D341Med (cell line): ENCODE results near the gene CXCL12.

ENCODE experiments used
- DNase-seq: peaks from one replicate; pipeline ENCODE4 v3.0.0; 2012; ENCODE audit warnings: low spot score

The CXCL12 gene

DNA sequence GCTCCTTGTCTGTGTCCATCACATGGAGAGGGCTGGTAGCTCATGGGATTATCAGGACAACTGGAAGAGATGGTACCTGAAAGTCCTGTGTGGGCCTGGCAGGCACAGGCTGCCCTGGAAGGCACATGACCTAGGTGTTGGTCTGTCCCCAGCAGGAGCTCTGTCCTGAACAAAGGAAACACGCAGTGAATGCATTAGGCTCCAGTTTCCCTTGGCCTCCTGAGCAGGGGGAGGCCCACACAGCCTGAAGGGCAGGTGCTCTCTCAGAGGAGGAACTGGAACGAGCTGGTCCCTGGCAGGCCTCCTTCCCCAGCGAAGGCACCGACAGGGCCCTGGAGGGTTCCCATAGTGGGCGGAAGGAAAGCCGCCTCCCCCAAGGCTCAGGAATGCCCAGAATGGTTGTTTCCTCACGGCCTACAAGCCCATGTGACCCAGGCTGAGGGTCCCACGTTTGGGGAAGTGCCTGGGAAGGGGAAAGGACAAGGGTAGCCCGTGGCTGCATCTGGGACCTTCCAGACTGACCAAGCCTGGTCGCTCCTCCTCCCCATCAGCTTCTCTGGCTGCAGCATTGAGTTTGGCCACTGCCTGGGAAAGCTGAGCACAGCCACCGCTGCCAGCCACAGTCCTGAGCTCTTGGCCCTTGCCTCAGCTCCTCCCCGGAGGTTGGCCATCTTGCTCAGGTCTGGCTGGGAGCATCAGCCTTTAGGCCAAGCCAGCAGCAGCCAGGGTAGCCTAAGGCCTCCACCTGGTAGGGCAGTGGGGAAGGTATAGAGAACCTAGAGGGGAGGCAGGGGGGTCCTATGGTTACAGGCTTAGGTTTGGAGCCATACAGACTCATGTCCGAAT is 21.8 kb downstream of the CXCL12 start:
- no peak for DNase-seq

GRCh38 chr10:44361109-44361508 is 23.8 kb downstream of the CXCL12 start:
- DNase-seq: no peak

DNA sequence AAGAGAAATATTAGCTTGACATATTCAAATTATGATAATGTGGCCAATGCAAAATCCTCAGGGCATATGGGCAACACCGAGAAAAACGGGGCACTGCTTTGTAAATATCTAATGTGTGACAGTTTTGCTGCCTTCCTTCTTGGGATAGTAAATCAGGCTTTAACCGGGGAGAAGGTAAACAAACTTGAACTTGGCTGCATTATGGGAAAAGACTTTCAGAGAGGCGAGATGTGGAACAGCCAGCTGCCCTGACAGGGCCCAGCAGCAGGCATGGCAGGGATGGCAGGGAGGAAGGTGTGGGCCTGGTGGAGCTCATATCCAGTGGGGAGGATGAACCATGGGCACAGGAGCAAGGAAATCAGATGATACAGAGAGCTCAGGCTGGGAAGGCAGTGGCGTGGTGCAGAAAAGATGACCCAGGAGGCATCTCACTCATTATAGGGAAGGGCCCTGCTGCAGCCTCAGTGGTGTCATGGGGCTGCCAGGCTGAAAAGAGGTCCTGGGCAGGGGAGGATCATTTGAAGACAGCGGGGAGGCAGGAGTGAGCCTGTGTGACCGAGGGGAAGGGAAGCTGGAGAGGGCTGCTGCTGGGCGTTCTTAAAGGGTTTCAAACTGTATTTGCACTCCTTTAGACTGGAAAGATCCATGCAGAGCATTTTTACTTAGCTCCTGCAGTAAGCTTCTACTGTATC is 26.7 kb downstream of the CXCL12 start:
- no peak for DNase-seq

DNA sequence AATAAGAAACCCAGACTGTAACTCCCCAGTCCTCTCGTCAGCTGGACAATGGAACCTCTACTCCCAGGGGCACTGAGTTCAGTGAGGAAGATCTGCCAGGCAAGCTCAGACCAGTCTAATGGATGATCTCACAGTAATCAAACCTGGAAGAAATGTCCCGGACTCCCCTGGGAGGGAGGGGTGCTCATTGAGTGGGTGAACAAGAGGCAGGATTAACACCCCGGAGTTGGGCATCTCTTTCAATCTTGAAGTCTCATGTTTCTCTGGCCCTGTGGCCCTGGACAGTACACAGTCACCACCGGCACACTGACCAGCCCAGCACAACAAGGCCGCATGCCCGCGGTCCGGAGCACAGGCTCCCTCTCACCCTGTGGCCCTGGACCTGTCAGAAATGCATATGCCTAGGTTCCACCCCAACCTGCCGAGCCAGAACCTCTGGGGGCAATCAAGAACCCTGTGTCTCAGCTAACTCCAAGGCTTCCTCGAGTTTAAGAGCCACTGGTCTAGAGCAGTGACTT is 27.8 kb downstream of the CXCL12 start:
- no peak for DNase-seq

GRCh38 chr10:44356139-44357022 is 28.5 kb downstream of the CXCL12 start:
- no peak for DNase-seq

DNA sequence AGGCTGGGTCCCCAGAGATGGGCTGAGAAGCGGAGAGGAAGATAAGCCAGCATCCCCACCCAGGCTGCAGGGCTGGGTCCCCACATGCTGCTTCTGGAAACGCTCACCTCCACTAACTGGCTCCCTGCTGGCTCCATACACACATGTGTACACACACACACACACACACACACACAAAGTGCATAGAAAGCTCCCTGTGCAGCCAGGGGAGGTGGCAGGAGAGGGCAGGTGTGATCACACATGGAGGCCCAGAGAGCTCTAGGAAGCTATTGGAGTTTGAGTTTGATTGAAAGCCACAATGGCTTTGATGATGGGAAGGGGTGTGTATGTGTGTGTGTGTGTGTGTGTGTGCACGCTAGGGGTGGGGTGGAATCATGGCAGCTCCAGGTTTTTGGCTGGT is 29.3 kb downstream of the CXCL12 start:
- DNase-seq: no peak

DNA sequence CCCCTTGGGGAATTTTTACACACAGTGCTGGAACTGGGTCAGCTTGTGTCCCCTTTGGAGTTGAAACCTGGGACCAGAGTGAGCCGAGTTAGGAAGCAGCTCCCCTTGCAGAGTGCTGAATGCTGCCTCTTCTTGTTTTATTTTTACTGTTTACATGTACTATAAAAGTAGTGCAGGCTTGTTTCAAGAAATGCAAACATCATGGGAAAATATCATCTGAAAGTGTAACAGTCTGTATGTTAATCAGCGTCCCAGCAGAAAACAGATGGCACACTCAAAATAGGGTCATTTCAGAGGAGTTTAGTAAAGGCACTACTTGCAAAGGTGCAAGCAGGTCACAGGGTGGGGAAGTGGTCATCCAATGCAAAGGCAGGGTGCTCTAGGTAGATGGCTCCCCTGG is 30.1 kb downstream of the CXCL12 start:
- DNase-seq: no peak

- no peak for DNase-seq
Observed at GRCh38 chr10:44353721-44354120, 31.2 kb downstream of the CXCL12 start.

DNA sequence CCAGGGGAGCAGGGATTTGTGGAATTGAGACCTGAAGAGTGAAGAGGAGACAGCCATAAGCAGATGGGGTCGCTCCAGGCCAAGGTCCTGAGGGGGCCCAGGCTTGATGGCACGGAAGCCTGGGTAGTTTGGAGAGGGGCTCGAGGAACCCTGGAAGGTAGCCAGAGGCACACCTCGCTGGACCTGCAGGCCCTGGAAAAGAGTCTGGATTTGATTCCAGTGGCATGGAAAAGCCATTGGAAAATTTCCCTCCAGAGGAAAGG is 31.8 kb downstream of the CXCL12 start:
- no peak for DNase-seq

- DNase-seq: no peak
Observed at GRCh38 chr10:44352316-44353127, 32.4 kb downstream of the CXCL12 start.

GRCh38 chr10:44348496-44348895 is 36.4 kb downstream of the CXCL12 start:
- no peak for DNase-seq

- no peak for DNase-seq
Observed at GRCh38 chr10:44347609-44348400, 37.1 kb downstream of the CXCL12 start.

- DNase-seq: no peak
Observed at GRCh38 chr10:44344727-44345126, 40.2 kb downstream of the CXCL12 start.

DNA sequence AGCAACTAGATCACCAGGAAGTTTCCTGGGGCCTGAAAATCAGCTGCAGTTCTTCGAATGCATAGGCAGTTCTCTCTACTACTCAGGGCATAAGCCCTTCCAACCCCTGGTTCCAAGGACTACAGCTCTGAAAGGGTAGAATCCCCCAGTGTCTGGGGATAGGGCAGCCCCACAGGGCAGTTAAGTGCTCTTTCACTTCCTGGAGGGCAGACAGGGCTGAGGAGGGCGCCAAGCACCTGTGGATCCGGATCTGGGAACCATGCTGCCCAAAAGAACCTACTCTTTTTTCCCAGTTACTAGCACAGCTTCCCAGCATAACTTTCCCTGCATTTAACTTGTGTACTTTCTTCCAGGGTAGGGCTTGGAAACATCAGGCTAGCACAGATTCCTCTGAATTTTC is 41.1 kb downstream of the CXCL12 start:
- DNase-seq: no peak

DNA sequence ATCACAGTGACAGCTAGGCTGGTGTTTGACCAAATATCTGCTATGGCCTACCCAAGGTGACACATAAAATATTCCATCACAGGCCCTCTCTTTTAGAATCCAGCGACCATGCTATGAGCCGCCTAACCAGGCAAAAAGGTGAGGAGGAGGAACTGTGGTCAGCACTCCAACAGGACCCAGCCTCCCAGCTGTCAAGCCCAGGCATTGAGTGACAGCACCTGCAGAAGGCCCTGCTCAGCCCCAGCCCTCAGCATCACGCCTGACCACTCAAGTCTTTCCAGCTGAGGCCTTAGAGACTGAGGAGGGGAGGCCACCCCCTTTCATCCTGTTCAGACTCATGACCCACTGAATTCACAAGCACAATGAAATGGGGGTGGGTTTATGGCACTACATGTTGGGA is 43.0 kb downstream of the CXCL12 start:
- no peak for DNase-seq

DNA sequence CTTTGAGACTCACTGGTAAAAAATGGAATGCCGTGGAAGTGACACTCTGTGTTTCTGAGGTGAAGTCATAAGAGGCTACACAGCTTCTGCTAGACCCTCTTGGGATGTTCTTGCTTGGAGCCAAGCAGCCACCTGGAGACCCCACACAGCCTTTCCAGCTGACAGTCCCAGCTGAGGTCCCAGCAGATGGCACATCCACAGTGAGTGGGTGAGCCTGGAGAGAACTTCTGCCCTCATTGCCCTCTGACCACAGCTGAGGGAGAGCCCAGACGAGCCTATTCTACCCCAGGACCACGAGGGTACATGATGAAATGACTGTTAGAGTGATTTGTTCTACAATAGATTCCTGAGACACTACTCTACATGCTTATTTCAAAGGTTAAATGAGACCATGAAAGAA is 44.3 kb downstream of the CXCL12 start:
- no peak for DNase-seq

- DNase-seq: no peak
Observed at GRCh38 chr10:44339218-44339617, 45.7 kb downstream of the CXCL12 start.

DNA sequence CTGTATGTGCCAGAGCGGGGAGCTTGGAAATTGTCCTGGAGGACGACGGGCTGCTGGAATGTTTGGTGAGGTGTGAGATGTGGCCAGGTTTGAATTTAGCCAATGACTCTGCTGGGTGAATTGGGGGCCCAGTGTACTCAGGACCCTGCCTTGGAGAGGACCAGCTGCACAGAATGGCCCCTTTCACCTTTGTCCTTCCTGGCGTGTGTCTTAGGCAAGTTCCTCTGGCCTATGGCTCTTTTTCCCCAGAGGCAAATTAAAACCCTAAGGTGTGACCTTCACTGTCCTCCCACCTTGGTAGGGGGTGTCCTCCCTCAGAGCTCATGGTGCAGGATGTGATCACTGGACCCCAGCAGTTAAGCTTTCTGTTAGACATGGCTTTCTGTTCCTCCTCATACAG is 47.8 kb downstream of the CXCL12 start:
- DNase-seq: no peak

- no peak for DNase-seq
Observed at GRCh38 chr10:44335330-44336021, 49.4 kb downstream of the CXCL12 start.

- no peak for DNase-seq
Observed at GRCh38 chr10:44334621-44335184, 50.2 kb downstream of the CXCL12 start.
